Right ventricle myocardium inferior (tissue), 1 donor: Measurements from ENCODE around the gene ASZ1. TPM values are rescaled to one million over a fixed set of nuclear protein-coding genes. Genes with fewer than 3 reads are reported as not detected.

Experiments
- ATAC-seq: fragments of 200-7000 bp; cut with Tn5 transposase; one replicate; pipeline ENCODE4 v1.9.1; 2020; ENCODE audit warnings: mild to moderate bottlenecking, moderate library complexity
- DNase-seq: peaks from one replicate; pipeline ENCODE4 v3.0.0; 2021; ENCODE audit errors: missing footprints
- intact Hi-C: fragments of 100-400 bp; cut with DNase I; formaldehyde crosslinking; loops from one replicate; pipeline ENCODE4 v1.11.0; 2022
- total RNA-seq: library from RNA; stranded (reverse); fragmentation: NEBNext Ultra II Directional; extraction: Animal tissue kit (Norgen Biotek cat#: 25700); gene quantifications from one replicate; pipeline ENCODE4 v1.2.1, GENCODE V29; 2021
- donor health status: DM: no; HTN: yes; CAD: no; lungs with severe emphysema.

ASZ1 gene
- total RNA-seq, 1 donor from 2014 or later: not detected

GRCh38 chr7:117405519-117405918, 21.8 kb downstream of the ASZ1 start:
- DNase-seq (no peak), ATAC-seq (no peak)
- intact Hi-C loops: no loop called here

GRCh38 chr7:117403737-117404136, 23.6 kb downstream of the ASZ1 start:
- no peak for DNase-seq
- ATAC-seq: no peak
- intact Hi-C loops: no loop called here

- intact Hi-C loops: no loop called here
- ATAC-seq: no peak
Observed at GRCh38 chr7:117402109-117402508, 25.2 kb downstream of the ASZ1 start.

GRCh38 chr7:117401293-117402002, 25.8 kb downstream of the ASZ1 start:
- DNase-seq: no peak
- intact Hi-C loops: no loop called here
- ATAC-seq: no peak

More at GRCh38 chr7:117402109-117402508, 25.2 kb downstream of the ASZ1 start:
- no peak for DNase-seq

GRCh38 chr7:117399820-117400422, 27.4 kb downstream of the ASZ1 start:
- DNase-seq (no peak), ATAC-seq (no peak)
- intact Hi-C loops: no loop called here

GRCh38 chr7:117395743-117396142, 31.6 kb downstream of the ASZ1 start:
- no peak for ATAC-seq
- DNase-seq: no peak
- intact Hi-C loops: no loop called here

GRCh38 chr7:117393781-117394180, 33.5 kb downstream of the ASZ1 start:
- ATAC-seq (no peak), DNase-seq (no peak)
- intact Hi-C loops: no loop called here

GRCh38 chr7:117389871-117390270, 37.4 kb downstream of the ASZ1 start:
- intact Hi-C loops: loop anchor here (5.0 kb wide), 1 partner anchor 178 kb away; no protein-coding TSS in a partner anchor
- no peak for DNase-seq
- no peak for ATAC-seq

GRCh38 chr7:117386110-117386706, 41.1 kb downstream of the ASZ1 start:
- ATAC-seq: no peak
- intact Hi-C loops: loop anchor here (5.0 kb wide), 1 partner anchor 174 kb away; no protein-coding TSS in a partner anchor

GRCh38 chr7:117385363-117386109, 41.8 kb downstream of the ASZ1 start:
- intact Hi-C loops: loop anchor here (5.0 kb wide), 1 partner anchor 173 kb away; no protein-coding TSS in a partner anchor
- DNase-seq (no peak), ATAC-seq (no peak)

More at GRCh38 chr7:117386110-117386706, 41.1 kb downstream of the ASZ1 start:
- no peak for DNase-seq

GRCh38 chr7:117384688-117385362, 42.5 kb downstream of the ASZ1 start:
- intact Hi-C loops: loop anchor here (5.0 kb wide), 1 partner anchor 173 kb away; no protein-coding TSS in a partner anchor
- no peak for DNase-seq
- ATAC-seq: no peak

GRCh38 chr7:117383483-117384189, 43.7 kb downstream of the ASZ1 start:
- intact Hi-C loops: no loop called here
- ATAC-seq (no peak), DNase-seq (no peak)

GRCh38 chr7:117383046-117383445, 44.2 kb downstream of the ASZ1 start:
- intact Hi-C loops: no loop called here
- ATAC-seq (no peak), DNase-seq (no peak)

GRCh38 chr7:117381362-117381761, 45.9 kb downstream of the ASZ1 start:
- ATAC-seq: no peak
- intact Hi-C loops: no loop called here
- DNase-seq: no peak

GRCh38 chr7:117375380-117375779, 51.9 kb downstream of the ASZ1 start:
- DNase-seq (no peak), ATAC-seq (no peak)
- intact Hi-C loops: no loop called here

GRCh38 chr7:117372073-117372472, 55.2 kb downstream of the ASZ1 start:
- ATAC-seq: no peak
- intact Hi-C loops: no loop called here
- no peak for DNase-seq

GRCh38 chr7:117364339-117365080, 62.8 kb downstream of the ASZ1 start:
- DNase-seq: no peak
- intact Hi-C loops: no loop called here
- ATAC-seq: no peak
